ENCODE data around the gene OR4F15.

- no peak for TF ChIP-seq EZH2 (IDR thresholded peaks at IDR 0.05; ENCODE audit: borderline replicate concordance, low read depth, low read length, severe bottlenecking)
- TF ChIP-seq CTCF (IDR thresholded peaks at IDR 0.05; ENCODE audit: borderline replicate concordance, extremely low read depth, low read length, poor library complexity, severe bottlenecking) = no peak
Measured at GRCh38 chr15:101781928-101782327, 30.1 kb upstream of the OR4F15 start.
